Measurements from ENCODE around the gene SPDL1. TPM values are rescaled to one million over a fixed set of nuclear protein-coding genes. Genes with fewer than 3 reads are reported as not detected.

SPDL1 gene
- total RNA-seq, 1 experiment from 2014 or later: 60.0 TPM

DNA sequence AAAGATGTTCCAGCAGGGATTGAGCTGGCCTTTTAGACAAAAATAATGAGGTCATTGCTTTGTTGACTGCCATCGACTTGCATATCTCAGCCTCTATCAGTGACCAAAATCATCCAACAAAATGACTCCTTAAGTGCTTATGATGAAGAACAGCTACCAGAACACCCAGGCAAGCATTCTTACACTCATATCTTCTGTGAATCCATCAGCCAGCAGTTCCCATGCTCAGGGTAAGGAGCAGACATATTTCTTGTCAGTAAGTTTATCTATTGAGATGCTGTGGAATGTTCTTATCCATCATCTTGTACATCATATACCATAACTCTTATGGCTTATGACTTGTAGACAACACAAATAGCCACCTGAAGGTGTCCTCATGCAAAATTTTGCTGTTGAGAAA is 20.2 kb upstream of the SPDL1 start:
- no TSS peak for BruUV-seq (replicated peaks)
- no peaks in the 10 kb centered on the region for H3K36me3 Mint-ChIP-seq (ENCODE audit: insufficient read depth, unreplicated experiment)
- H3K4me3 Mint-ChIP-seq (ENCODE audit: unreplicated experiment): no peak overlapping the region
- no peak overlapping the region for H3K27ac Mint-ChIP-seq (ENCODE audit: unreplicated experiment)
- intact Hi-C loops (cut with micrococcal nuclease; ENCODE audit: unreplicated experiment): no loop called here
- H3K4me1 Mint-ChIP-seq (ENCODE audit: low read depth, unreplicated experiment): no peaks in the 10 kb centered on the region
- CTCF ChIA-PET: no interaction called here
- H3K36me3 ChIP-seq (ENCODE audit: control insufficient read depth, insufficient read depth, low read length): no peaks in the 10 kb centered on the region
- H3K27me3 Mint-ChIP-seq (ENCODE audit: insufficient read depth, unreplicated experiment): peaks cover 5% of the 10 kb centered on the region
- H3K27me3 ChIP-seq (replicated peaks; ENCODE audit: control insufficient read depth, insufficient read depth, low read length): no peaks in the 10 kb centered on the region; the same call in 1 of the 2 replicates
- peaks cover 6% of the 10 kb centered on the region; the same call in 1 of the 2 replicates for H3K9me3 ChIP-seq
- TF ChIP-seq, protein P1, sequence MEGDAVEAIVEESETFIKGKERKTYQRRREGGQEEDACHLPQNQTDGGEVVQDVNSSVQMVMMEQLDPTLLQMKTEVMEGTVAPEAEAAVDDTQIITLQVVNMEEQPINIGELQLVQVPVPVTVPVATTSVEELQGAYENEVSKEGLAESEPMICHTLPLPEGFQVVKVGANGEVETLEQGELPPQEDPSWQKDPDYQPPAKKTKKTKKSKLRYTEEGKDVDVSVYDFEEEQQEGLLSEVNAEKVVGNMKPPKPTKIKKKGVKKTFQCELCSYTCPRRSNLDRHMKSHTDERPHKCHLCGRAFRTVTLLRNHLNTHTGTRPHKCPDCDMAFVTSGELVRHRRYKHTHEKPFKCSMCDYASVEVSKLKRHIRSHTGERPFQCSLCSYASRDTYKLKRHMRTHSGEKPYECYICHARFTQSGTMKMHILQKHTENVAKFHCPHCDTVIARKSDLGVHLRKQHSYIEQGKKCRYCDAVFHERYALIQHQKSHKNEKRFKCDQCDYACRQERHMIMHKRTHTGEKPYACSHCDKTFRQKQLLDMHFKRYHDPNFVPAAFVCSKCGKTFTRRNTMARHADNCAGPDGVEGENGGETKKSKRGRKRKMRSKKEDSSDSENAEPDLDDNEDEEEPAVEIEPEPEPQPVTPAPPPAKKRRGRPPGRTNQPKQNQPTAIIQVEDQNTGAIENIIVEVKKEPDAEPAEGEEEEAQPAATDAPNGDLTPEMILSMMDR (IDR thresholded peaks at IDR 0.05; ENCODE audit: insufficient read depth in 1 of 2, low read depth in 1 of 2, low read length in 1 of 2, severe bottlenecking in 1 of 2, unreplicated experiment in 1 of 2): no peak
- POLR2A ChIA-PET: no interaction called here
- DNase-seq: no peak
- no peak overlapping the region for H3K4me3 ChIP-seq (ENCODE audit: low read depth, low read length)
- peaks cover 13% of the 10 kb centered on the region for H3K9me3 Mint-ChIP-seq (ENCODE audit: unreplicated experiment)
- H3K4me1 ChIP-seq: peaks cover 7% of the 10 kb centered on the region; the same call in 1 of the 2 replicates

GRCh38 chr5:169566202-169566601 is 17.4 kb upstream of the SPDL1 start:
- no peaks in the 10 kb centered on the region; the same call in 1 of the 2 replicates for H3K27me3 ChIP-seq (replicated peaks; ENCODE audit: control insufficient read depth, insufficient read depth, low read length)
- Mint-ChIP-seq H3K27ac (ENCODE audit: unreplicated experiment) (no peak overlapping the region), H3K4me3 (ENCODE audit: unreplicated experiment) (no peak overlapping the region), H3K27me3 (ENCODE audit: insufficient read depth, unreplicated experiment) (peaks cover 5% of the 10 kb centered on the region), H3K9me3 (ENCODE audit: unreplicated experiment) (no peaks in the 10 kb centered on the region), H3K36me3 (ENCODE audit: insufficient read depth, unreplicated experiment) (no peaks in the 10 kb centered on the region), H3K4me1 (ENCODE audit: low read depth, unreplicated experiment) (no peaks in the 10 kb centered on the region)
- H3K36me3 ChIP-seq (ENCODE audit: control insufficient read depth, insufficient read depth, low read length): no peaks in the 10 kb centered on the region
- ChIA-PET POLR2A (no interaction called here), CTCF (no interaction called here)
- peaks cover 7% of the 10 kb centered on the region; the same call in 1 of the 2 replicates for H3K4me1 ChIP-seq
- TF ChIP-seq, protein P1 (IDR thresholded peaks at IDR 0.05; ENCODE audit: insufficient read depth in 1 of 2, low read depth in 1 of 2, low read length in 1 of 2, severe bottlenecking in 1 of 2, unreplicated experiment in 1 of 2): no peak
- no peaks in the 10 kb centered on the region; the same call in 1 of the 2 replicates for H3K9me3 ChIP-seq
- no peak for DNase-seq
- intact Hi-C loops (cut with micrococcal nuclease; ENCODE audit: unreplicated experiment): no loop called here
- H3K4me3 ChIP-seq (ENCODE audit: low read depth, low read length): no peak overlapping the region
- no TSS peak for BruUV-seq (replicated peaks)

DNA sequence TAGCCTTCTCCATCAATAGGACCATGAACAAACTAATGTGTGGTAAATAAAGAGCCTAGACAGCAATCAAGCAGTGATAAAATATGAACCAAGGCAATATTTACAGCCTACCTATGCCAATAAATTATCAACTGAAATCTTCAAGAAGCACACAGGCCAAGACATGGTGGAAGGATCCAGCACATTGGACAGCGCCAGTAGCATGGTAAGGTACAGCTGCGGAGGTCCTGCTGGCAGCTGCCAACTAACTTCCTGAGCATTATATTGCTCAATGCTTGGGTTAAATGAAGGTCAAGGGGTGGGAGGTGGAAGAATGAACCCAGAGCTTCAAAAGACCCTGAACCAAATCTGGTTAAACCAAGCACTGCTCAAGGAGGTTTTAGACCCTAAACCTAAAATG is 16.5 kb upstream of the SPDL1 start:
- Histone ChIP-seq H3K27me3 (replicated peaks; ENCODE audit: control insufficient read depth, insufficient read depth, low read length) (no peaks in the 10 kb centered on the region; the same call in 1 of the 2 replicates), H3K4me3 (ENCODE audit: low read depth, low read length) (no peak overlapping the region), H3K9me3 (no peaks in the 10 kb centered on the region; the same call in 1 of the 2 replicates), H3K36me3 (ENCODE audit: control insufficient read depth, insufficient read depth, low read length) (no peaks in the 10 kb centered on the region), H3K4me1 (peaks cover 1% of the 10 kb centered on the region; the same call in 1 of the 2 replicates)
- POLR2A ChIA-PET: no interaction called here
- H3K27me3 Mint-ChIP-seq (ENCODE audit: insufficient read depth, unreplicated experiment): peaks cover 5% of the 10 kb centered on the region
- H3K4me3 Mint-ChIP-seq (ENCODE audit: unreplicated experiment): no peak overlapping the region
- BruUV-seq (replicated peaks): no TSS peak
- H3K9me3 Mint-ChIP-seq (ENCODE audit: unreplicated experiment): no peaks in the 10 kb centered on the region
- H3K4me1 Mint-ChIP-seq (ENCODE audit: low read depth, unreplicated experiment): no peaks in the 10 kb centered on the region
- CTCF ChIA-PET: no interaction called here
- no peaks in the 10 kb centered on the region for H3K36me3 Mint-ChIP-seq (ENCODE audit: insufficient read depth, unreplicated experiment)
- DNase-seq: peak in 1 of 2 experiments; percentile 41
- TF ChIP-seq, protein P1 (IDR thresholded peaks at IDR 0.05; ENCODE audit: insufficient read depth in 1 of 2, low read depth in 1 of 2, low read length in 1 of 2, severe bottlenecking in 1 of 2, unreplicated experiment in 1 of 2): no peak
- intact Hi-C loops (cut with micrococcal nuclease; ENCODE audit: unreplicated experiment): no loop called here
- H3K27ac Mint-ChIP-seq (ENCODE audit: unreplicated experiment): no peak overlapping the region
